GM19043 (cell line): ENCODE results near the gene FAM161A.
"Not testable (repeated sequence)": the region's sequence is repeated elsewhere in the genome, so short reads cannot be mapped to it uniquely, and the experiment has no call there.

ENCODE experiments used
- ATAC-seq: cut with Tn5 transposase; IDR thresholded peaks from one replicate; pipeline ENCODE4 v1.9.1; 2021; ENCODE audit warnings: low read depth; ENCODE audit not compliant: unreplicated experiment

FAM161A gene

DNA sequence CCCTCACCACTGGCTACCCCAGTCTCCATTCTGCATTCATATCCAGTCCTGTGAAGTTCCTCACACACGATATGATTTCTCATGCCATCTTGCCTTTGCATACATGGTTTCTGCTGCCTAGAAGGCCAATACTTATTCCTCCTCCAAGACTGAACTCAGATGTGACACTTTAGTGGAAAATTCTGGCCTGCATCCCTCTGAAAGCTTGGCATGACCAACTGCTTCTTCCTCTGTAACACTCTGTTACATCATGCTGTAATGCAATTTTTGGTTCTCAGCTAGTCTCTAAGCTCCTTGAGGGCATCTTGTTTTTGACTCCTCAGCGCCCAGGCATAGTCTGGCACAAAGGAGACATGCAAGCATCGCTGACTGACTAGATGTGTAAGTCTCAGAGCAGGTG, 12.6 kb downstream of the FAM161A start:
- ATAC-seq = no peak

DNA sequence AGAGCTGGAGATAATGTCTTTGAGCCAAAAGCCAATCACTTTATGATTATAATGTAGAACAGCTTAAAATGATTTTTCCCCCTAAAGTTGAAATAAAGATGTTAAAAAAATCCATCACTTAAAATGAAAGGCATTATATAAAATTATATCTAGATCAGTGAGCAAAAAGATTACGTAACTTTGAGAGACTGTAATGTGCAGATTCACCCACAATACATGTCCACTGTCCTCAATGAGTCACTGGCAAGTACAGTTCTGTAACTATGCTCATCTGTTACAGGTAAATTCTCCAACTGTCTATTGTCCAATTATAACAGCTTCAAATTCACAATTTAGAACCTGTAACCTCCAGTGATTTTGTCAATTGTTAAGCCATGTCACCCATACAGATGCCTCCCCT, 19.0 kb downstream of the FAM161A start:
- ATAC-seq = no peak

DNA sequence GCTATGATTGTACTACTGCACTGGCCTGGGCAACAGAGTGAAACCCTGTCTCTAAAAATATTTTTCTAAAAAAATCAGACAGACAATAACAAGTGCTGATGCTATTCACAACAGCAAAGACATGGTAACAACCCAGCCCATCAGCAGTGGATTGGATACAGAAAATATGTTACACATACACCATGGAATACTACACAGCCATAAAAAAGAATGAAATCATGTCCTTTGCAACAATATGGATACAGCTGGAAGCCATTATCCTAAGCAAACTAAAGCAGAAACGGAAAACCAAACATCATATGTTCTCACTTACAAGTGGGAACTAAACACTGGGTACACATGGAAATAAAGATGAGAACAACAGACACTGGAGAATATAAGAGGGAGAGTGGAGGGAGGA, 19.9 kb downstream of the FAM161A start:
- no peak for ATAC-seq

DNA sequence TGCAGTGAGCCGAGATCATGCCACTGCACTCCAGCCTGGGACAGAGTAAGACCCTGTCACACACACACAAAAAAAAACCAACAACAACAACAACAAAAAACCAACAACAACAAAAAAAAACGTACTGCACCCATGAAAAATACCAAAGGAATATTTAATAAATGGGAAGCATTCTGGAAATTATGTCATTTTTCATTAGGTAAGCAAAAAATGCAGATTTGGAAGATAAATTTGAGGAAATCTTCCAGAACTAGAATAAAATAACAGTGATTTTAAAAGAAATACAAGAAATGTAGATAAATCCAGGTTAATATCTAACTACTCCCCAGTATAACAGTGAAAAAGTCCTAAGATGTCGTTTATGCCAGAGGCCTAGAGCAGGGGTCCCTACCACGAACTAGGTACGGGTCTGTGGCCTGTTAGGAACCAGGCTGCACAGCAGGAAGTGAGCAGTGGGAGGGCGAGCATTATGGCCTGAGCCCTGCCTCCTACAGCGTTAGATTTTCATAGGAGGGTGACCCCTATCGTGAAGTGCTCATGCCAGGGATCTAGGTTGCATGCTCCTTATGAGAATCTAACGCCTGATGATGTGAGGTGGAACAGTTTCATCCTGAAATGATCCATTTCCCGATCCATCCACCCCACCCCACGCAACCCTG, 21.5 kb downstream of the FAM161A start:
- ATAC-seq = no peak

DNA sequence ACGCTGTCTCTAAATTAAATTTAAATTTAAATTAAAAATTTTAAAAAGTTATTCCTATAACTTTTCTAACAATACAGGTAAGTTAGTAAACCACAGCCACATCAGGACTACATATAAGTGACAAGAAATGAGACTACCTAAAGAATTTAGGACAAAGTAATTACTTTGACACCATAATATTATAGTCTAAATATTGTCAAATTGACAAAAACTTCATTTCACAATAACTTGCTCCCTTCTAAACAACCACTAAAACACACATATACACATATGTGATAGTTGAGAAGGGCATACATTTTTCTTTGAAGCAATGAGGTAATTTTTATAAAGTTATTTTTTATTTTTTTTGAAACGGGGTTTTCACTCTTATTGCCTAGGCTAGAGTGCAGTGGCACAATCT, 31.6 kb downstream of the FAM161A start:
- no peak for ATAC-seq

DNA sequence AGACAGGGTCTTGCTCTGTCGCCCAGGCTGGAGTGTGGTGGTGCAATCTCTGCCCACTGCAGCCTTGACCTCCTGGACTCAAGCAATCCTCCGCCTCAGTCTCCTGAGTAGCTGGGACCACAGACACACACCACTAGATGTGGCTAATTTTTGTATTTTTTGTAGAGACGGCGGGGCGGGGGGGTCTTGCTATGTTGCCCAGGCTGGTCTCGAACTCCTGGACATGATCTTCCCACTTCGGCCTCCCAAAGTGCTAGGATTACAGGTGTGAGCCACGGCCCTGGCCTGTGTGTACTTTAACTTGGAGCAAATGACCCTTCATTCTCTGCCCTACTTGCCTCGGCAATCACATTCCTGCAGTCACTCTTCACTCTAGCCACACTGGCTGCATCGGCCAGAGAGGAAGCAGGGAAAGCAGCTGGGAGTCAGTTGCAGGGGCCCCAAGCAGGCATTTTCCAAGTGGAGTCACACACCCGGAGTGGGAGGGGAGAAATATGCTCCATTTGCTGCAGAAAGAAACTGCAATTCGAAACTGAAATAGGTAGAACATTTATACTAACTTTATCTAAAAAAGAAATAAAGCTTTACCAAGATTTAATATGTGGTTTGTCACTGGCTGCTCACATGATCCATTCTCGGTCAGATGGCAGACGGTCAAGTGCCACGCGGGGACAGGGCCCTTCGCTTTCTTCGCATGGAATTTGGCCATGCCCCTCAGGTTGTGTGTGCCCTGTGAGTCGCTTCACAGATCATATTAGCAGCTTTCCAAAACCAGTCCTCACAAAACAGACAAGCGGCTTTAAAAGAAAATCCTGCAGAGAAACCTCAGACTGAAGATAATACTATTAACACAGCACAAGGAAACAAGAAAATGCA, 37.1 kb downstream of the FAM161A start:
- no peak for ATAC-seq

DNA sequence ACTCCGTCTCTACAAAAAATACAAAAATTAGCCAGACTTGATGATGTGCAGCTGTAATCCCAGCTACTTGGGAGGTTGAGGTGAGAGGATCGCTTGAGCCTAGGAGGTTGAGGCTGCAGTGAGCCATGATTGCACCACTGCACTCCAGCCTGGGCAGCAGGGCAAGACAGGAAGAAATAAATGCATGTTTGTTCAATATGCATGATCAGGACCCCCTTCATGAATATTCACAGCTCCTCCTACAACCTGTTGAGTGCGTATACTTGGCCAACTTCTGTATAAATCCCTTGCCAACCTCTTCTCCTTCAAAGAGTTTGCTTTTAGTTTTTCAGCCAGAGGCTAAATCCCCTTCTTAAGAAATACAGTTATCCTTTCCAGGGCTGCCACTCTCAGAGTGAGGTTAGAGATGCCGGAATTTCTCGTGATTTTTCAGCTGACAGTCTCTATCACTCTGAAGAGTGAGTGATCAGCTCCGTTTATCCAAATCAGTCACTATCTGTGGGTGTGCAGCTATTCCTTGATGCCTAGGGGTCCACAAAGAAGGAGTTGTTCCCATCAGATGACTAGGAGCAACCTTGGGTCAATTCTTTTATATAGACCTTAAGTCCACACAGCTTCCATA, 39.2 kb downstream of the FAM161A start:
- ATAC-seq = no peak

DNA sequence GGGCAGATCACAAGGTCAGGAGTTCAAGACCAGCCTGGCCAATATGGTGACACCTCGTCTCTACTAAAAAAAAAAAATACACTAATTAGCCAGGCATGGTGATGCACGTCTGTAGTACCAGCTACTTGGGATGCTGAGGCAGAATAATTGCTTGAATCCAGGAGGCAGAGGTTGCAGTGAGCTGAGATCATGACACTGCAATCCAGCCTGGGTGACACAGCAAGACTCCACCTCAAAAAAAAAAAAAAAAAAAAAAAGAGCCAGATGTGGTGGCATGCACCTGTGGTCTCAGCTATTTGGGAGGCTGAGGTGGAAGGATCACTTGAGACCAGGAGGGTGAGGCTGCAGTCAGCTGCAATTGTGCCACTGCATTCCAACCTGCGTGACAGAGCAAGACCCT, 40.5 kb downstream of the FAM161A start:
- ATAC-seq = not testable (repeated sequence)

DNA sequence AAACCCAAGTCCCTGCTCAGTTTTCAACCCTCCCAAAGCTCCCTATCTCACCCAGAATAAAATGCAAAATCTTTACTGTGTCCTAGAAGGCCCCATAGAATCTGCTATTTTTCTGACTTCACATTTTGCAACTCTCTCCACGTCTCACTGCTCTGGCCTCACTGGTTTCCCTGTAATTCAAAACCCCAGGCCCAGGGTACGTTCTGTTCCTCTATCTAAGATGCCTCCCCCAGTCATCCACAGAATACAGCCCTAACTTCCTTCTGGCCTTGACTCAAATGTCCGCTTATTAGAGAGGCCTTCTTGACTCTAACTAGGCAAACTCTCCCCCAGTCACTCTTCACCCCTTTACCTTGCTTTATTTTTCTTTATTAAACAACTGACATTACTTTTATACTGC, 42.0 kb downstream of the FAM161A start:
- ATAC-seq = no peak

DNA sequence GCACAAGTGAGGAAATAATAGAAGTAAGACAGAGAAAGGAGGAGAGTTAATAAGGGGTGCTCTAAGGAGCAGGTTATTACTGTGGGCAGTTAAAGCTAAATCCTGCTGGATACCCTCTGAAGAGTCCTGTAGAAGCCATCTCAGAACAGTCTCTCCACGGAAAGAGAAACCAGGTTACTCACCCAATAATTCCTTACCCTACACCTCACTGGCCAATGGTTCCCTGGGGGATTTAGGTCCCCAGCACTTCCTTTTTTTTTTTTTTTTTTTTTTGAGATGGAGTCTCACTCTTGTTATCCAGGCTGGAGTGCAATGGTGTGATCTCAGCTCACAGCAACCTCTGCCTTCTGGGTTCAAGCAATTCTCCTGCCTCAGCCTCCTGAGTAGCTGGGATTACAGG, 43.7 kb downstream of the FAM161A start:
- not testable (repeated sequence) for ATAC-seq

DNA sequence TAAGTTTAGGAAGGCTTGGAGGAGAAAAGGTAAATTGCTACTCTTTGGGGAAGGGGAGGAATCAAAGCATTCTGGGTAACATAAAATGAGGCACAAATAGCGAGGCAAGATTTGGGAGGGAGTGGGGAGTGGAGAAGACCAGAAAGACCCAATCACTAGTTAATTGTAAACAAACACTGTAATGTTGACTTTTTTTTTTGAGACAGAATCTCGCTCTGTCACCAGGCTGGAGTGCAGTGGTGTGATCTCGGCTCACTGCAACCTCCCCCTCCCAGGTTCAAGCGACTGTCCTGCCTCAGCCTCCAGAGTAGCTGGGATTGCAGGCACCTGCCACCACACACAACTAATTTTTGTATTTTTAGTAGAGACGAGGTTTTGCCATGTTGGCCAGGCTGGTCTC, 45.2 kb downstream of the FAM161A start:
- not testable (repeated sequence) for ATAC-seq

DNA sequence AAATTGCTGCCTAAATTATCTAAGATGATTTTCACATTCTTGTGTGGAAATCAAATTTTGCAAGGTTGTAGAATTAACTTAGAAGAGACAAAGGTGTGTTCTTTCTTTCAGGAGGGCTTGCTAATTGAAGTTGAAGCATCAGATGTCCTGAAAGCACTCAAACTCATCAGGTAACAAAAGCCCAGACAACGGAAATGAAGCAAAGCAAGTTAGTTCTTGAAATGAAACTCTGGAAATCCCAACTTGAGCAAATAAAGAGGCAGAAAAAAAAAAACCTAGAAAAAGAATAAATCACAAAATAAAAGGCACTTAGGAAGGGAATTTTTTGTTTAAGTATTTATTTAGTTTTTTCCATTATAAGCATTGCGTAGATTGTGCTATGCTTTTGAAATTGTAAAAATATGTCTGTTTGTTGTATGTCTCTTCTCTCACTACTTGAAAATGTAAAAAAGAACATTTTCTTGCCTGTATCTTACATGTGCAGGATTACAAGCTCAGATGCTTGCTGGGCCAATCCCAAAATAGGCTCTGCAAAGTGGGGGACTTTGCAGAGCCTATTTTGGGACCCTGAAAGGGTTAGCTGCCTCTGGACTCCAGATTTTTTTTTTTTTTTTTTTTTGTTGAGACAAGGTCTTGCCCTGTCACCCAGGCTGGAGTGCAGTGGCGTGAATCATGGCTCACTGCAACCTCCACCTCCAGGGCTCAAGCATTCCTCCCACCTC, 46.7 kb downstream of the FAM161A start:
- ATAC-seq = no peak

DNA sequence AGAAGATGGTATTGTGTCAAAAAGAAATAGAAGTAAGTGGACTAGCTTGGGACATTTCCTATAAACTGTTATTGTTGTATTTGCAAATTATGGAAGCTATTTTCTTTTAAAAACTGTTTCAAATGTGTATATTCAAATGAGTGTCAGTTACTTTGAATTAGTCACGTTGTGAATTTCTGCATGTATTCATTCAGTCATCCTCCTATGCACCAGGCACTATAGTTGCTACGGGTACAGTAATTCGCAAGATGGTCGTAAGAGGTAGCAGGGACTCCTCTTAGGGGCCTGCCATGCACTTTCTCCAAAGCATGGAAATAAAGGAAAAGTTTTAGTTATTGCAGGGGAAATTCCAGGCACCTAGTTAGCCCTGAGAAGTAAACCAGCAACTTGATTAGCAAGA, 51.3 kb downstream of the FAM161A start:
- ATAC-seq = no peak

DNA sequence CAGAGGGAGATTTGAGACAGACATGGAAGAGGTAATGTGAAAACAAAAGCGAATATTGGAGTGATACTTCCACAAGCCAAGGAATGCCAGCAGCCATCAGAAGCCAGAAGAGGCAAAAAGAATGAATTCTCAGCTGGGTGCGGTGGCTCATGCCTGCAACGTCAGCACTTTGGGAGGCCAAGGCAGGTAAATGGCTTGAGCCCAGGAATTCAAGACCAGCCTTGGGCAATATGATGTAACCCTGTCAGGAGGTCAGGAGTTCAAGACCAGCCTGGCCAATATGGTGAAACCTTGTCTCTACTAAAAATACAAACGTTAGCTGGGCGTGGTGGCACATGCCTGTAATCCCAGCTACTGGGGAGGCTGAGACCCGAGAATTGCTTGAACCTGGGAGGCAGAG, 54.8 kb downstream of the FAM161A start:
- no peak for ATAC-seq

DNA sequence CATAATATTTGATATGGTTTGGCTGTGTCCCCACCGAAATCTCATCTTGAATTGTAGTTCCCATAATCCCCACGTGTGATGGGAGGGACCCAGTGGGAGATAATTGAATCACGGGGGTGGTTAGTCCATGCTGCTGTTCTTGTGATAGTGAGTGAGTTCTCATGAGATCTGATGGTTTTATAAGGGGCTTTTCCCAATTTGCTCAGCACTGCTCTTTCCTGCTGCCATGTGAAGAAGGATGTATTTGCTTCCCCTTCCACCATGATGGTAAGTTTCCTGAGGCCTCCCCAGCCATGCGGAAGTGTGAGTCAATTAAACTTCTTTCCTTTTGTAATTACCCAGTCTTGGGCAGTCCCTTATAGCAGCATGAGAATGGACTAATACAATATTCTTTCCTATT, 56.4 kb downstream of the FAM161A start:
- ATAC-seq = not testable (repeated sequence)

DNA sequence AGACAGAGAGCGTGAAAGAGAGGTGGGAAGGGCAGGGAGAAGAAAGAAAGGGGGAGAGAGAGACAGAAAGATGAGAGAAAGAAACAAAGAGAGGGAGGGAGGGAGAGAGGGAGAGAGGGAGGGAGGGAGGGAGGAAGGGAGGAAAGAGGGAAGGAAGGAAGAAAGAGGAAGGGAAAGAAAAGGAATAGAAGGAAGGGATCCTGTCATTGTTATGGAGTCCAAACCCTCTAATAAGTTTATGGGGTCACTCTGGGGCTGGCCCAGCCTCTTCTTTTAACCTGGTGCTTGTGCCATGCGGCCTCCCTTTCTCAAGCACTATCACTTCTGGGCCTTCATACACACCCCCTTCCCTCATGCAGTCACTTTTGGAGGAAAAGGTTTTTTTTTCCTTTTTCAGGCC, 58.5 kb downstream of the FAM161A start:
- no peak for ATAC-seq

DNA sequence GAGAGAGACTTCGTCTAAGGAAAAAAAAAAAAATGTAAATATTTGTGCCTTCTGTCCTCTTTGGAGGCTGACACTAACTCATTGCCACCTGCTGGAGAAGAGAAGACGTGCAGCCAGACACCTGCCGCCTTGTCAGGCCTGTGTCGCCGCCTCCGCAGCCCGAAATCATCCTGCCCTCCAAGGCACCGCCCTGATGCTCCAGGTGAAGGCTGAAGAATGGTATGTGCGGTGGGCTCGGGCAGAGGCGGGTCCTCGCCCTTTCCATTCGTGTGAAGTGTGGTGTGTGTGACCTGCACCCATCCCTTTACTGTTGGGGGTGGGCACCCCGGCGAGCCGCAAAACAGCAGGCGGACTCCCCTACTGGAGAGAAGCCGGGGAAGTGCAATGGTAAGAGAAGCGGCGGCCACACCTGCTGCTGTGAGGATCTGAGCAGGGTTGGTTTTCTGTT, 60.4 kb downstream of the FAM161A start:
- peak; percentile 66 for ATAC-seq

DNA sequence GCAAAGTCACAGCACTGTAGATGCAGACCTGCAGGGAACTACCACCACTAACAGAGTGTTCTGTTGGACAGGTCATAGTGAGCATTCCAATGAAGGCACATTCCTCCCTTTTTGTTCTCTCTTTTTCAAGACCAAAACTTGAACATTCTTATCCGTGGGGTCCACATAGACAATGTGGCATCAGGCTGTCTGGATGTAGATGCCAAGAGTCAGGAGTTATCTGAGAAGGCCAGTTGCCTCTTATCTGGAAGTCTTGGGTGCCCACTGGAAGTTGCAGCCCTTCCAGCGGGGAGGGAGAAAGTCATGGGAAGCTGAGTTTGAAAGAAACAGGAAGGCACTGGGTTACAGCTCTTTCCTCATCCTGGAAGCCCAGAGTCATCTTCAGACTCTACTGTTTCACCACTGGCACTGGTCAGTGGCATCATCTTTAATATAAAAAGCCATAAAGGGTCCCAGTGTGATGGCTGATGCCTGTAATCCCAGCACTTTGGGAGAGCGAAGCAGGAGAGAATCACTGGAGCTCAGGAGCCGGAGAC, 61.4 kb downstream of the FAM161A start:
- ATAC-seq = no peak

DNA sequence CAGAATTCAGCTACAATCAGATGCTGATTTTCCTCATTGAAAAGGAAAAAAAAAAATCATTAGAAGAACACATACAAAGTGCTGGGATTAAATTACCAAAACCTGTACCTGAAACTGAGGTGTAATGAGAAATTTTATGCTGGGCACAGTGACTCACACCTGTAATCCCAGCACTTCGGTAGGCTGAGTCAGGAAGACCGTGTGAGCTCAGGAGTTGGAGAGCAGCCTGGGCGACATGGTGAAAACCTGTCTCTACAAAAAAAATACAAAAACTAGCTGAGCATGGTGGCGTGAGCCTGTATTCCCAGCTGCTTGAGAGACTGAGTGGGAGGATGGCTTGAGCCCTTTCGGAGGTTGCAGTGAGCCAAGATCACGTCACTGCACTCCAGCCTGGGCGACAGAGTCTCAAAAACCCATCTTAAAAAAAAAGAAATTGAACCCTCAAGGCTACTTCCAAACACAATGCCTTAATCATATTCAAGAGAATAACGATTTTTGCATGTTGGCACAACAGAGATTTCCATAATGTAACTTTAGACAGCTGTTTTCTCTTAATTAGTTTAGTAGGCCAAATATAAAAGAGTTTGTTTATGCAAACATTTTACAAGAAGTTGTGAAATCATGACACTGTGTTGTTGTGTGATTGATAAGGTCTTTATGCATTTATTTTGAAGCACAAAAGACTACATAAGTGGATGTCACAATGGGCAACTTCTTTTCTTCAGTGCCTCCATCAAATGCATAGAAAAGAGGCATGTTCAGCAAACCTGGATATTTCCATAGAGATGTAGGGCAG, 63.9 kb downstream of the FAM161A start:
- no peak for ATAC-seq
